HepG2 (cell line): ENCODE measurements around the gene LRBA. TPM values are rescaled to one million over a fixed set of nuclear protein-coding genes. Genes with fewer than 3 reads are reported as not detected.

Source experiments
- ARID4A ChIP-seq: sonication (generic); formaldehyde crosslinking; IDR thresholded peaks from 2 replicates; pipeline ENCODE4 v1.5.0; 2020; ENCODE audit warnings: mild to moderate bottlenecking, missing genetic modification reagents, borderline replicate concordance
- ATRX ChIP-seq: sonication (generic); formaldehyde crosslinking; IDR thresholded peaks from 2 replicates; pipeline ENCODE4 v1.4.0; 2020; ENCODE audit warnings: missing genetic modification reagents, borderline replicate concordance
- CAMTA2 ChIP-seq: sonication (generic); formaldehyde crosslinking; IDR thresholded peaks from 2 replicates; pipeline ENCODE4 v1.4.0; 2020; ENCODE audit warnings: mild to moderate bottlenecking, missing genetic modification reagents, borderline replicate concordance
- CEBPZ ChIP-seq: IDR thresholded peaks from 2 replicates; pipeline ENCODE4 v1.6.1; 2012; ENCODE audit warnings: low read length, improper control_type of control experiment
- GZF1 ChIP-seq: sonication (generic); formaldehyde crosslinking; IDR thresholded peaks from 2 replicates; pipeline ENCODE4 v1.5.1; 2020; ENCODE audit warnings: mild to moderate bottlenecking, missing genetic modification reagents
- LCORL ChIP-seq, 2 experiments: fragments of 450-650 bp in 1 of 2; sonication (generic) in 1 of 2; formaldehyde crosslinking in 1 of 2; IDR thresholded peaks; 2 replicates each; pipeline versions ENCODE4 v1.5.0 to v1.6.1; 2017 to 2020; ENCODE audit warnings: antibody characterized with exemption in 1 of 2, missing genetic modification reagents in 1 of 2
- MAFG ChIP-seq: sonication (generic); formaldehyde crosslinking; IDR thresholded peaks from 2 replicates; pipeline ENCODE4 v1.5.1; 2020; ENCODE audit warnings: mild to moderate bottlenecking, missing genetic modification reagents
- MAFK ChIP-seq, 2 experiments: IDR thresholded peaks in 1 of 2; conservative IDR thresholded peaks in 1 of 2; 2 replicates each; pipeline ENCODE4 v1.6.1; 2011; ENCODE audit warnings: improper control_type of control experiment in 2 of 2, low read length in 2 of 2
- PCBP1 ChIP-seq: fragments of 200-400 bp; formaldehyde crosslinking; IDR thresholded peaks from 2 replicates; pipeline ENCODE4 v1.6.1; 2017; ENCODE audit warnings: mild to moderate bottlenecking, low read depth, low read length, borderline replicate concordance
- PHB2 ChIP-seq: fragments of 450-650 bp; IDR thresholded peaks from 2 replicates; pipeline ENCODE4 v1.6.1; 2018; ENCODE audit not compliant: partially characterized antibody
- REST ChIP-seq, 2 experiments: IDR thresholded peaks; 2 replicates each; pipeline ENCODE4 v1.6.1; 2011 to 2012; ENCODE audit warnings: low read length in 2 of 2, borderline replicate concordance in 1 of 2, low read depth in 1 of 2, mild to moderate bottlenecking in 1 of 2, moderate library complexity in 1 of 2
- SMC3 ChIP-seq: IDR thresholded peaks from 2 replicates; pipeline ENCODE4 v1.6.1; 2011; ENCODE audit warnings: low read length, improper control_type of control experiment
- TCF12 ChIP-seq, 2 experiments: fragments of 450-650 bp in 1 of 2; sonication (generic) in 1 of 2; formaldehyde crosslinking in 1 of 2; IDR thresholded peaks; 2 replicates each; pipeline versions ENCODE4 v1.6.1 to v1.8.0; 2017 to 2022; ENCODE audit warnings: antibody characterized with exemption in 1 of 2, mild to moderate bottlenecking in 1 of 2, missing genetic modification reagents in 1 of 2, moderate library complexity in 1 of 2
- ZFP36L1 ChIP-seq: sonication (generic); formaldehyde crosslinking; IDR thresholded peaks from 2 replicates; pipeline ENCODE4 v1.8.0; 2022; ENCODE audit warnings: mild to moderate bottlenecking, missing genetic modification reagents, moderate library complexity
- polyA plus RNA-seq, 8 experiments: library from polyadenylated mRNA; depleted of rRNA in 3 of 8; stranded (reverse) in 7 of 8; unstranded in 1 of 8; fragments of >200 nt; fragmentation: Illumina TruSeq in 4 of 8; extraction: Trizol in 4 of 8; gene quantifications; 2 replicates each; pipeline versions ENCODE4 v1.2.1 to v1.2.3, GENCODE V29; 2011 to 2016; ENCODE audit warnings: low read depth in 4 of 8, missing spikeins in 1 of 8, mixed read lengths in 1 of 8; ENCODE audit not compliant: insufficient read depth in 1 of 8
- total RNA-seq, 5 experiments: library from RNA; depleted of rRNA; stranded (reverse); fragments of >200 nt; fragmentation: Illumina TruSeq; extraction: Trizol; gene quantifications; 2 replicates each; pipeline ENCODE4 v1.2.3, GENCODE V29; 2016; ENCODE audit warnings: low read depth in 1 of 5

Gene LRBA
- total and polyA plus RNA-seq, 2 of the 13 experiments (the other 11 are each of a cell fraction or from before 2014, with no cell fraction given): 21.0 to 37.2 TPM

GRCh38 chr4:151015459-151016347 is 619 bp upstream of the LRBA start (continued):
- TF ChIP-seq ARID4A (no peak; the same call in 1 of the 2 replicates), PCBP1 (0 out of 2 replicates have a peak, but pooled peaks have one; percentile 32), PHB2 (no peak), MAFG (CRISPR knock-in tag) (no peak), SMC3 (no peak), MAFK (conservative IDR thresholded peaks at IDR 0.05 in 1 of 2, IDR thresholded peaks at IDR 0.05 in 1 of 2; ENCODE audit: low read length in 2 of 2) (no peak), GZF1 (CRISPR knock-in tag) (0 out of 2 replicates have a peak, but pooled peaks have one; percentile 39), TCF12 (IDR thresholded peaks at IDR 0.05) (no peak), TCF12 (CRISPR knock-in tag; IDR thresholded peaks at IDR 0.05) (peak; percentile 71; the same call in 1 of the 2 replicates), CAMTA2 (peak; percentile 91; the same call in 1 of the 2 replicates), ZFP36L1 (CRISPR knock-in tag) (peak; percentile 70; the same call in 1 of the 2 replicates), LCORL (IDR thresholded peaks at IDR 0.05) (no peak), LCORL (CRISPR knock-in tag; IDR thresholded peaks at IDR 0.05) (no peak; the same call in 1 of the 2 replicates), CEBPZ (no peak), ATRX (CRISPR knock-in tag) (no peak), REST (IDR thresholded peaks at IDR 0.05; ENCODE audit: borderline replicate concordance in 1 of 2, low read depth in 1 of 2, low read length in 2 of 2) (no peak; a peak in 1 of 4 replicates)
